NCI-H146 (cell line): ENCODE data around the gene PDE1A.

Experiments used
- DNase-seq: peaks from one replicate; lab custom pipeline; 2025; lab: John Stamatoyannopoulos, UW

The PDE1A gene

GRCh38 chr2:182426918-182427240 is at the start of gene PDE1A:
Gene PDE1A (minus strand): TSS chr2:182427036.
- no peak for DNase-seq

- DNase-seq: no peak
These were observed 46.8 kb upstream of the PDE1A start for GRCh38 chr2:182473635-182474034.

- DNase-seq: no peak
These were observed 36.9 kb upstream of the PDE1A start for GRCh38 chr2:182463760-182464159.

GRCh38 chr2:182456784-182457183 is 29.9 kb upstream of the PDE1A start:
- DNase-seq: no peak

GRCh38 chr2:182452456-182452990 is 25.7 kb upstream of the PDE1A start:
- DNase-seq: no peak

- no peak for DNase-seq
These were observed 21.5 kb upstream of the PDE1A start for GRCh38 chr2:182448371-182448770.

GRCh38 chr2:182447863-182448262 is 21.0 kb upstream of the PDE1A start:
- DNase-seq: no peak

- DNase-seq: no peak
These were observed 20.3 kb upstream of the PDE1A start for GRCh38 chr2:182447163-182447562.

GRCh38 chr2:182446087-182446486 is 19.3 kb upstream of the PDE1A start:
- DNase-seq: no peak

- no peak for DNase-seq
These were observed 18.6 kb upstream of the PDE1A start for GRCh38 chr2:182445391-182445965.

GRCh38 chr2:182444806-182445205 is 18.0 kb upstream of the PDE1A start:
- no peak for DNase-seq

- no peak for DNase-seq
These were observed 17.3 kb upstream of the PDE1A start for GRCh38 chr2:182444170-182444569.

- DNase-seq: no peak
These were observed 9.4 kb upstream of the PDE1A start for GRCh38 chr2:182436252-182436651.

- no peak for DNase-seq
These were observed 8.9 kb upstream of the PDE1A start for GRCh38 chr2:182435754-182436153.

GRCh38 chr2:182432051-182432450 is 5.2 kb upstream of the PDE1A start:
- DNase-seq: no peak

- DNase-seq: no peak
These were observed 1.6 kb upstream of the PDE1A start for GRCh38 chr2:182428476-182428875.

- no peak for DNase-seq
These were observed 536 bp downstream of the PDE1A start for GRCh38 chr2:182426082-182426917.

- no peak for DNase-seq
These were observed 4.0 kb downstream of the PDE1A start for GRCh38 chr2:182422864-182423263.

- no peak for DNase-seq
These were observed 6.2 kb downstream of the PDE1A start for GRCh38 chr2:182420669-182421068.

GRCh38 chr2:182416861-182417260 is 10.0 kb downstream of the PDE1A start:
- DNase-seq: no peak

GRCh38 chr2:182416191-182416590 is 10.6 kb downstream of the PDE1A start:
- DNase-seq: no peak

GRCh38 chr2:182415771-182416170 is 11.1 kb downstream of the PDE1A start:
- DNase-seq: no peak

GRCh38 chr2:182412858-182413257 is 14.0 kb downstream of the PDE1A start:
- DNase-seq: no peak

GRCh38 chr2:182410120-182410519 is 16.7 kb downstream of the PDE1A start:
- no peak for DNase-seq
